Stimulated activated CD4-positive, alpha-beta T cell treated with anti-CD3 and anti-CD28 coated beads, Interleukin-15, amount 100 ng/mL, for 48 hours (primary cell): ENCODE data around the gene C6orf118.

ENCODE experiments used
- DNase-seq, 2 donors: peaks; one replicate each; pipeline ENCODE4 v3.0.0-alpha.2; 2020; ENCODE audit warnings: low read depth in 2 of 2

C6orf118 gene

DNA sequence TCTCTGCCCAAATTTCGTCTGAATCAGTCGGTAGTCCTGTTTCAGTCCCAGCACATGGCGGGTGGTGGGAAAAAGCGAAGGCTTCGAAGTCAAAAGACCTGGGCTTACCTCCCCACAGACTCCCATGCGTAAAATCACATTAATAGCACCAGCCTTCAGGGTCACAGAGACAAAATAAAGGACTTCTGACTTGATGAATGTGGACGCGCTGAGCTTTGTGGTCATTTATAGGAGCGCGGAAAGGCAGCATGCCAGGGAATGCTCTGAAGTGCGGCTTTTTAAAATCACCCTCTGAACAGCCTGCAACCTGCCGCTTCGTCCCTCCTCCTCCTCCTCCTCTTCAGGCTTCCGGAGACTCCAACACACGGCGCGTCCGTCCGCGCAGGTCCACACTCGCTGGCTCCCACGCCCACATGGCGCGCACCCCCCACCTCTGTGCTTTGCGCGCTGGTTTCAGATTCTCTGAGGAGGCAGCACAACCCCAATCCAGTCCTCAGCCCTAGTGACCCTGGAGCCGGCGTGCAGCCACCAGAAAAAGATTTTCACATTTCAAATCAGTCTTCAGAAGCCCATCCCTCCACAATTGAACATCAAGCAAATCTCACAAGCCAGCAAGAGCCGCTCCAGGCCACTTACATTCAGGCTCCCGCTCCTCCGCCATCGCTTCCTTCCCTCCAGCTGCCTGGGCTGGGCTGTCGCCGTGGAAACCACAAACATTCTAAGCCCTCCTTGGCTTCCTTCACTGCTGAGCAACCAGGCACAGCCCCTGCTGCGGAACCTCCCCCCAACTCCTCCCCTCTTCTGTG lies at the start of gene C6orf118:
Gene C6orf118 (minus strand): TSS at position 680 of the 806 bp plus-strand sequence. CDS start 19 bp downstream, at position 661.
- DNase-seq, result no peak

GRCh38 chr6:165345700-165346099 lies 36.3 kb upstream of the C6orf118 start:
- DNase-seq, result no peak

GRCh38 chr6:165340532-165340931 lies 31.1 kb upstream of the C6orf118 start:
- DNase-seq, result no peak

DNA sequence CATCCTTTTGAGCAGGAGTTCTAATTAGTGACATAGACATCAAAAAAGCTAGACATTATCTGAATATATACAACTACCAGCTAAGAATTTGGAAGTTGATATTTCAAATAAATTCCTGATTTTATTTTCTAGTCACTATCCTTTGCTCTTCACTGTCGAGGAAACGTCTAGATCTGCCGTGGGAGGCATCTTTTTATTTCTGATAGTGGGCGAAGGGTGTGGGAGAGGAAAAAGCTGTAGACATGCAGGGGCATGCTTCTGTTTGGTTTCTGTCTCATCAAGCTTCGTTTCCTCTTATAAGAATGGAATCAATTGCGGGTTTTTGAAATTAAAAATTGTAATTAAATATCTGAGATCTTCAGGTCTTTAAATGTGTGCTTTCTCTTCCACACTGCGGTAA lies 16.2 kb upstream of the C6orf118 start:
- DNase-seq, result no peak

DNA sequence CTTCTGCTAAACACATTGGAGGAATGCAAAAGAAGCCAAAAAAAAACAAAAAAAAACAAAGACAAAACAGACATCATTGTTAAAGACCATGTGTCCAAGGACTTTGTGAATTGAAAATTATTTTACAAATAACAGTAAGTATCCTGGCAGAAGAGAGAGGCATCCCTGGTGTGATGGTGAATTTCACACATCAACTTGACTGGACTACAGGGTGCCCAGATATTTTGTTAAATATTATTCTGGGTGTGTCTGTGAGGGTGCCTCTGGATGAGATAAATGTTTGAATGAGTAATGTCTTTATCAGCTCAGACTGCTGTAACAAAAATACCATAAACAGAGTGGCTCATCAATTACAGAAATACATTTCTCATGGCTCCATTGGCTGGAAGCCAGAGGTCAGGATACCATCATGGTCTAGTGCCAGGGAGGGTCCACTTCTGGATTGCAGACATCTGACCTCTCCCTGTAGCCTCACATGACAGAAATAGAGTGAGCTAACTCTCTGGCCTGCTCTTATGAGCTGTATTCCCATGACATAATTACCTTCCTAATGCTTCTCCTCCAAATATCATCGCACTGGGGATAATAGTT lies 12.2 kb upstream of the C6orf118 start:
- DNase-seq, result no peak

DNA sequence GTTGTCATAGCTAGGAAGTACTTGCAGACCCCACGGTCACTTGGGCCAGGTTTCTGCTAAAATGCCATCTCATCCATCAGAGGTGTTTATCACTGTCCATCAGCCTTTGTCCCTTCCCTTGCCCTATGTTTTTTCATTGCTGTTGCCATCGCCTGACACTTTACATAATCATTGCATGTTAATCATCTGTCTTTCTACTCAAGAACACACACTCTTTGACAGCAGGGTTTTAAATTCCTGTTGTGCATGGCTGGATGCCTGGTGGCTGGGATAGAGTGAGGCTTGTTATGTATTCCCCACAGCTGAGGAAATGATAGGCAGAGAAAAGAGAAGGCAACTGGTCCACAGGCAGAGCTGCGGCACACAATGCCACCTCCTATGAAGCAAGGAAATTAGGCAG lies 11.7 kb upstream of the C6orf118 start:
- no peak for DNase-seq

DNA sequence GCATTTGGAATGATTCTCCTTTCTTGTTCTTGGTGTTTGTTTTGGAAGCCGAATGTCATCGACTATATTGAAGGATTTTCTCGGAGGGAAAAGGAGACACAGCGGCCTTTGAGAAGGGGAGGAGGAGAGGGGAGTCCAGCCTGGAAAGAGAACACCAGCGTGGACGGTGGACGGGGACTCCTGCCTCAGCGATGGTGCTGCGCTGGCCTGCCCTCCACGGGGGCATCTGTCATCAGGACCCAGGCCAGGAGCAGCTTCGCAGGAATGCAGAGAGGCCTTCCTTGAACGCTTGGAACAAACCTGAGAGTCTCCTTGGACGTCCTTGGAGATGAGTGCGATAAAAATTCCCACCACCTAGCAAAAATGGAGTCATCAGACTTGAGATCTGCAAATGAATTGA lies 8.3 kb upstream of the C6orf118 start:
- no peak for DNase-seq

- no peak for DNase-seq
Measured at GRCh38 chr6:165306955-165307354, 2.5 kb downstream of the C6orf118 start.

GRCh38 chr6:165301372-165302246 lies 7.8 kb downstream of the C6orf118 start:
- no peak for DNase-seq

GRCh38 chr6:165300422-165300936 lies 8.9 kb downstream of the C6orf118 start:
- no peak for DNase-seq

DNA sequence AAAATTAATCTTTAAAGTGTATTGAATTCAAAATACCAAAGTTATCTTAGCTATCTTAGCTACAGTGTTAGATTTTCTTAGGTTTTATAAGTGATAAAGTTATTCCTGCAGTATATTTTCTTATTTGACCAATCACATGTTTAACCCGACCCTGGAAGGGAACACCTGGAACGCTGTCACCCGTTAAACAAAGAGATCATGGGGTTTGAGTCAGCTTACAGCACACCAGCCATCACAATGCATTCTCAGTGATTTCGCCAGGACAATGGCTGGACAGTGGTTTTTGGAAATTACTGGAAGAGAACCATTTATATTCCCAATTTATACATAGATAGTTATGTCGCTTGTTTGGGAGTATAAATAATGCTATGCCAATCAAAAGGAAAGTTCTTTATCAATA lies 10.5 kb downstream of the C6orf118 start:
- no peak for DNase-seq

- DNase-seq, result no peak
Measured at GRCh38 chr6:165298402-165298801, 11.0 kb downstream of the C6orf118 start.

DNA sequence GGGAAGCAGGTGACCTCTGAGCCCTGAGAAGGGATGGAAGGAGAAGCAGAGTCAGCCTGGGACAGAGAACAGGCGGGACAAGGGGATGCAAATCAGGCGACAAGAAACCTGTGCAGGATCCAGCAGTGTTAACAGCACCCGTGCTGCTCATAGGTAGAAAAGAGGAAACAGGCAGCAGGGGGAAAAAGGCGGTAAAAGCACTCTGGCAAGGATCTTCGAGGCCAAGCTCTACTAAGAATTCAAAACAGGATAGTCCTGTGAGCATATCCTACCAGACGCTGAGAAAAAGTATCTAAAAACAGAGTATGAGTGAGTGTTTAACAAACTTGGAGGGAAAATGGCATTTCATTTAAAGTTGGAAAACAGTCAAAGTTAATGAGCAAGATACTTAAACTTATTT lies 16.7 kb downstream of the C6orf118 start:
- no peak for DNase-seq

DNA sequence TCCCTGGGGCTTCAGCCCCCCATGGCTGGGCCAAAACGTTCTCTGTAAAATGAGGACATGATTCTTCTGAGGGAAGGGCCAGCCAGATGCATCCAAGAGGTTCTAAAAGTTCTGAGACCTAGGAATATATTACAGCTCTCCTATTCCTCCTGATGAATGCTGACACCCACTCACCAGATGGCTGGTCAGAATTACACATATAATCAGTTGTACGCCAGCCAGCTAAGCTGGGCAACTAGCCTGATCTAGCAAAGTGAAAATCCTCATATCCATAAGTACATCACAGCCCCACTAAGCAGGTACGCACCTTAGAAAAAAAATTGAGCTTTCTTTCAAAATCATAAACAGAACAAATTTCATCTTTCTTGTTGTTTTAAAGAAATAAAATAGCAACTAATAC lies 34.8 kb downstream of the C6orf118 start:
- no peak for DNase-seq

DNA sequence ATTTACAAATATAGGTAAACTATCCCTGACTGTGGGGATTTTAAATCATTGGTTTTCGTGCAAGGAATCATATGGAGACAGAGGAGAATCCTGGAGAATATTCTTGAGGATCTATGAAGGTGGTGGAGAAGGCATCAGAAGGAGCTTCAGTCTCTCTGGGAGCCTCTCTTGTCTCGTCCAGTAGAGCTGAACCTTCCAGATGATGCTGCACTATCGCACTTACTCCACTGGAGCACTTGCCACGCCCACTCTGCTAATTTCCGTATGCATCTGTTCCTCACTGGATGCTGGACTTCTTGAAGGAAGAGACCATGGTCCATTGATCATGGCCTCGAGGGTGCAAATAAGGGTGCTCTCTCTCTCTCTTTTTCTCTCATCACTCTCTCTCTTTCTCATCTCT lies 36.8 kb downstream of the C6orf118 start:
- DNase-seq, result no peak

DNA sequence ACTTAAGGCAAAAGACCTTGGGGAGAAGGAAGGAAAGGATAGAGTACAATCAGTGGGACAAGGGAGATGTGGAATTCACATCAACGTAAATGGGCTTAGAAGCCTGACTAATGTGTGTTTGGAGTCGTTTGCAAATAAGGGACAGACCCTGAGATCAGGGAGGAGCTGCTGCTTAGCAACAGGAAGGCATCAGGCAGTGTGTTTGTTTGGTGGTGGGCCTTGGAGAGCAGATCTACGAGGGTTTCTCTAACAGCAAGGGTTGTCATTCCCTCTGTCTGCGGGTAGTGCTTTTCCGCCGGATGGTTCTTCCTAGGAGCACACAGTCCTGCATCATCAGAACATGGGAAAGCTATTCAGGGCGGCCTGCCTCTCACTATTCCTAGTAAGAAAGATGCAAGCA lies 40.4 kb downstream of the C6orf118 start:
- no peak for DNase-seq

DNA sequence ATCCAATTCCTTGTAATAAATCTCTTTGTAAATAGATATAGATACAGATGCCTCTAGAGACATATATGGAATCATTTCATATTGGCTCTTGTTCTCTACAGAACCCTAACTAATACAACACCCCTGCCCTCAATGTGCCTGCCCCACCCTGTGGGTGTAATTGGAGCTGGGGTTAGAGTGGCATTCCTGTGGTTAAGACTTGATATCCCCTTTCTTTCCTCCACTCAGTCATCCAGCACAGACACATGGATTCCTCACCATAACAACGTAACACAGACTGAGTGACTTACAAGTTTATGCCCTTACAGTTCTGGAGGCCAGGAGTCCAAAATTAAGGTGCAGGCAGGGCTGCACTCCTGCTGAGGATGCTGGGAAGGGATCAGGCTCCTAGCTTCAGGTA lies 42.8 kb downstream of the C6orf118 start:
- no peak for DNase-seq

DNA sequence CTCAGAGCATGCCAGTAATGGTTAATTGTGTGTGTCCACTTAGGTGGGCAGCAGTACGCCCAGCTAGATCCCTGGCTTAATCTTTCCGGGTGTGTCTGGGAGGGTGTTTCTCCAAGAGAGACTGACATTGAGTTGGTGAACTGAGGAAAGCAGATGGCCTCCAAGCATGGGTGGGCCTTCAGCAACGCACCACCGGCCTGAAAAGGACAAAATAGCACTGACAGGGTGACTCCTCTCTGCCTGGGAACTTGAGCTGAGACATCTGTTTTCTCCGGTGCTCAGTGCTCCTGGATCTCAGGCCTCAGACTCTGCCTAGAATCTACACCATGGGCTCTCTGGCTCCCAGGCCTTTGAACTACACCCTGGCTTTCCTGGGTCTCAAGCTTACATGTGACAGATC lies 43.2 kb downstream of the C6orf118 start:
- no peak for DNase-seq

DNA sequence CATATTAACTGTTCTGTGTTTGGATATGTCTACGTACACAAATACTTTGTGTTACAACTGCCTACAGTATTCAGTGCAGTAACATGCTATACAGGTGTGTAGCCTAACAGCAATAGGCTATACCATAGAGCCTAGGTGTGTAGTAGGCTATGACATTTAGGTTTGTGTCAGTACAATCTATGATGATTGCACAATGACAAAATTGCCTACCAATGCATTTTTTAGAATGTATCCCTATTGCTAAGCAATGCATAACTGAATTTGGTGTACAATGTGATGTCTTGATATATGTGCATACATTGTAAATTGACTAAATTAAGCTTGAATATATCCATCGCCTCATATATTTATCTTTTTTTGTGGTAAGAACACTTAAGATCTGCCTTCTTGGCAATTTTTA lies 48.9 kb downstream of the C6orf118 start:
- DNase-seq, result no peak

- no peak for DNase-seq
Measured at GRCh38 chr6:165249808-165250207, 59.6 kb downstream of the C6orf118 start.

DNA sequence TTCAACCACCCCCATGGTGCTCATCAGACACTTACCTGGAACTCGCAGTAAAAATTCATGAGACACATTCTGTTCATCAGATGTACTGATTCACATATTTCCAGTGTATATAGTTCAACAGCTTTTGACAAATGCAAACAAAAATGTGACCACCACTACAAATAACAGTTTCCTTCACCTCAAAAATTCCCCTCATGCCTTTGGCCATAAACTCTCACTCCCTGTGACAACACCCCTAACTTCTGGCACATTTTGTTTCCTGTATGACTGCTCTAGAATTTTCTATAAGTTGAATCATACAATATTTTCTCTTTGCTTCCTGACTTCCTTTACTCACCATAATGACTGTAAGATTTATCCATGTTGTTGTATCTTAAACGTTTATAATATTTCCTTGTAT lies 63.7 kb downstream of the C6orf118 start:
- no peak for DNase-seq

GRCh38 chr6:165245287-165245686 lies 64.1 kb downstream of the C6orf118 start:
- no peak for DNase-seq
